Measurements from ENCODE around the gene MSI2.
"Not testable (repeated sequence)": the region's sequence is repeated elsewhere in the genome, so short reads cannot be mapped to it uniquely, and the experiment has no call there.

MSI2 gene

GRCh38 chr17:57612202-57613071 is 356.1 kb downstream of the MSI2 start:
- no peak overlapping the region for H3K27ac ChIP-seq (ENCODE audit: low read depth, low read length)

GRCh38 chr17:57614742-57615141 is 358.4 kb downstream of the MSI2 start:
- H3K9ac ChIP-seq (ENCODE audit: low read length): no peak overlapping the region
- H3K4me1 ChIP-seq (ENCODE audit: control insufficient read depth, insufficient read depth, low read length): no peaks in the 10 kb centered on the region
- H3K27me3 ChIP-seq (ENCODE audit: control insufficient read depth, insufficient read depth, low read length): no peaks in the 10 kb centered on the region
- no peak overlapping the region for H3K27ac ChIP-seq (ENCODE audit: low read depth, low read length)
- H3K36me3 ChIP-seq (ENCODE audit: control insufficient read depth, insufficient read depth, low read length): peaks cover 3% of the 10 kb centered on the region
- no peak overlapping the region for H3K4me3 ChIP-seq (ENCODE audit: low read length)

More at GRCh38 chr17:57612202-57613071, 356.1 kb downstream of the MSI2 start:
- Histone ChIP-seq H3K9ac (ENCODE audit: low read length) (no peak overlapping the region), H3K27me3 (ENCODE audit: control insufficient read depth, insufficient read depth, low read length) (no peaks in the 10 kb centered on the region), H3K4me3 (ENCODE audit: low read length) (no peak overlapping the region), H3K4me1 (ENCODE audit: control insufficient read depth, insufficient read depth, low read length) (no peaks in the 10 kb centered on the region), H3K36me3 (ENCODE audit: control insufficient read depth, insufficient read depth, low read length) (peaks cover 3% of the 10 kb centered on the region)

- Histone ChIP-seq H3K27ac (ENCODE audit: low read depth, low read length) (no peak overlapping the region), H3K27me3 (ENCODE audit: control insufficient read depth, insufficient read depth, low read length) (no peaks in the 10 kb centered on the region), H3K9ac (ENCODE audit: low read length) (no peak overlapping the region), H3K36me3 (ENCODE audit: control insufficient read depth, insufficient read depth, low read length) (peaks cover 3% of the 10 kb centered on the region), H3K4me3 (ENCODE audit: low read length) (no peak overlapping the region), H3K4me1 (ENCODE audit: control insufficient read depth, insufficient read depth, low read length) (no peaks in the 10 kb centered on the region)
Observed at GRCh38 chr17:57615836-57616757, 359.8 kb downstream of the MSI2 start.

- no peak overlapping the region for H3K4me3 ChIP-seq (ENCODE audit: low read length)
- no peaks in the 10 kb centered on the region for H3K4me1 ChIP-seq (ENCODE audit: control insufficient read depth, insufficient read depth, low read length)
- no peak overlapping the region for H3K27ac ChIP-seq (ENCODE audit: low read depth, low read length)
- peaks cover 3% of the 10 kb centered on the region for H3K36me3 ChIP-seq (ENCODE audit: control insufficient read depth, insufficient read depth, low read length)
- no peak overlapping the region for H3K9ac ChIP-seq (ENCODE audit: low read length)
- no peaks in the 10 kb centered on the region for H3K27me3 ChIP-seq (ENCODE audit: control insufficient read depth, insufficient read depth, low read length)
Observed at GRCh38 chr17:57617218-57617617, 360.9 kb downstream of the MSI2 start.

- Histone ChIP-seq H3K9ac (ENCODE audit: low read length) (no peak overlapping the region), H3K4me1 (ENCODE audit: control insufficient read depth, insufficient read depth, low read length) (no peaks in the 10 kb centered on the region), H3K4me3 (ENCODE audit: low read length) (no peak overlapping the region), H3K36me3 (ENCODE audit: control insufficient read depth, insufficient read depth, low read length) (peaks cover 3% of the 10 kb centered on the region), H3K27me3 (ENCODE audit: control insufficient read depth, insufficient read depth, low read length) (no peaks in the 10 kb centered on the region), H3K27ac (ENCODE audit: low read depth, low read length) (no peak overlapping the region)
Observed at GRCh38 chr17:57619061-57619937, 363.0 kb downstream of the MSI2 start.

GRCh38 chr17:57620576-57620975 is 364.3 kb downstream of the MSI2 start:
- no peak overlapping the region for H3K27ac ChIP-seq (ENCODE audit: low read depth, low read length)
- no peaks in the 10 kb centered on the region for H3K4me1 ChIP-seq (ENCODE audit: control insufficient read depth, insufficient read depth, low read length)
- peaks cover 3% of the 10 kb centered on the region for H3K36me3 ChIP-seq (ENCODE audit: control insufficient read depth, insufficient read depth, low read length)
- H3K9ac ChIP-seq (ENCODE audit: low read length): no peak overlapping the region
- H3K4me3 ChIP-seq (ENCODE audit: low read length): no peak overlapping the region
- no peaks in the 10 kb centered on the region for H3K27me3 ChIP-seq (ENCODE audit: control insufficient read depth, insufficient read depth, low read length)

- not testable (repeated sequence) for H3K4me1 ChIP-seq (ENCODE audit: control insufficient read depth, insufficient read depth, low read length); H3K4me3 ChIP-seq (ENCODE audit: low read length); H3K9ac ChIP-seq (ENCODE audit: low read length); H3K36me3 ChIP-seq (ENCODE audit: control insufficient read depth, insufficient read depth, low read length); H3K27me3 ChIP-seq (ENCODE audit: control insufficient read depth, insufficient read depth, low read length); H3K27ac ChIP-seq (ENCODE audit: low read depth, low read length)
Observed at GRCh38 chr17:57621791-57622190, 365.5 kb downstream of the MSI2 start.

- Histone ChIP-seq H3K9ac (ENCODE audit: low read length) (no peak overlapping the region), H3K4me1 (ENCODE audit: control insufficient read depth, insufficient read depth, low read length) (no peaks in the 10 kb centered on the region), H3K27ac (ENCODE audit: low read depth, low read length) (no peak overlapping the region), H3K4me3 (ENCODE audit: low read length) (no peak overlapping the region), H3K36me3 (ENCODE audit: control insufficient read depth, insufficient read depth, low read length) (no peaks in the 10 kb centered on the region), H3K27me3 (ENCODE audit: control insufficient read depth, insufficient read depth, low read length) (no peaks in the 10 kb centered on the region)
Observed at GRCh38 chr17:57622306-57622682, 366.0 kb downstream of the MSI2 start.

- no peaks in the 10 kb centered on the region for H3K27me3 ChIP-seq (ENCODE audit: control insufficient read depth, insufficient read depth, low read length)
- H3K4me3 ChIP-seq (ENCODE audit: low read length): no peak overlapping the region
- H3K9ac ChIP-seq (ENCODE audit: low read length): no peak overlapping the region
- no peaks in the 10 kb centered on the region for H3K4me1 ChIP-seq (ENCODE audit: control insufficient read depth, insufficient read depth, low read length)
- H3K36me3 ChIP-seq (ENCODE audit: control insufficient read depth, insufficient read depth, low read length): no peaks in the 10 kb centered on the region
- no peak overlapping the region for H3K27ac ChIP-seq (ENCODE audit: low read depth, low read length)
Observed at GRCh38 chr17:57622683-57623433, 366.5 kb downstream of the MSI2 start.

- Histone ChIP-seq H3K27ac (ENCODE audit: low read depth, low read length) (no peak overlapping the region), H3K4me1 (ENCODE audit: control insufficient read depth, insufficient read depth, low read length) (no peaks in the 10 kb centered on the region), H3K27me3 (ENCODE audit: control insufficient read depth, insufficient read depth, low read length) (no peaks in the 10 kb centered on the region), H3K36me3 (ENCODE audit: control insufficient read depth, insufficient read depth, low read length) (no peaks in the 10 kb centered on the region), H3K4me3 (ENCODE audit: low read length) (no peak overlapping the region), H3K9ac (ENCODE audit: low read length) (no peak overlapping the region)
Observed at GRCh38 chr17:57623620-57624019, 367.3 kb downstream of the MSI2 start.

- H3K36me3 ChIP-seq (ENCODE audit: control insufficient read depth, insufficient read depth, low read length): no peaks in the 10 kb centered on the region
- H3K4me1 ChIP-seq (ENCODE audit: control insufficient read depth, insufficient read depth, low read length): no peaks in the 10 kb centered on the region
- H3K27me3 ChIP-seq (ENCODE audit: control insufficient read depth, insufficient read depth, low read length): no peaks in the 10 kb centered on the region
- H3K27ac ChIP-seq (ENCODE audit: low read depth, low read length): no peak overlapping the region
- no peak overlapping the region for H3K9ac ChIP-seq (ENCODE audit: low read length)
- H3K4me3 ChIP-seq (ENCODE audit: low read length): no peak overlapping the region
Observed at GRCh38 chr17:57624386-57624785, 368.1 kb downstream of the MSI2 start.
